OCI-LY3 (cell line): ENCODE data around the gene NRSN2.

Source experiments
- CTCF ChIP-seq: fragments of 200-600, 300-600 bp; sonication (generic); IDR thresholded peaks from 2 replicates; pipeline ENCODE4 v1.5.1; 2014; ENCODE audit warnings: antibody characterized with exemption, low read length, low read depth
- EZH2phosphoT487 ChIP-seq: fragments of 200-600 bp; shearing (Covaris generic); IDR thresholded peaks from 2 replicates; pipeline ENCODE4 v1.6.1; 2018; ENCODE audit warnings: antibody characterized with exemption, mixed run types, low read depth

- TF ChIP-seq CTCF (no peak), EZH2phosphoT487 (no peak)
Observed at GRCh38 chr20:298776-299391, 48.0 kb upstream of the NRSN2 start.
